ENCODE data around the gene PTDSS2. TPM values are rescaled to one million over a fixed set of nuclear protein-coding genes. Genes with fewer than 3 reads are reported as not detected.

Gene PTDSS2
- total RNA-seq, 1 donor from 2014 or later, result 33.9 TPM

GRCh38 chr11:452203-452744 is 2.2 kb downstream of the PTDSS2 start:
- Mint-ChIP-seq H3K27me3 (ENCODE audit: insufficient read depth) (no peaks in the 10 kb centered on the region), H3K4me1 (ENCODE audit: low read depth) (peaks cover 34% of the 10 kb centered on the region), H3K4me3 (peak overlapping the region; percentile 19), H3K27ac (no peak overlapping the region), H3K9me3 (no peaks in the 10 kb centered on the region), H3K36me3 (ENCODE audit: low read depth) (peaks cover 30% of the 10 kb centered on the region)
- no peak for DNase-seq (ENCODE audit: low spot score)
- intact Hi-C loops (cut with micrococcal nuclease), result no loop called here

GRCh38 chr11:452916-453527 is 2.9 kb downstream of the PTDSS2 start:
- no peak overlapping the region for H3K27ac Mint-ChIP-seq
- H3K9me3 Mint-ChIP-seq, result no peaks in the 10 kb centered on the region
- intact Hi-C loops (cut with micrococcal nuclease), result no loop called here
- no peaks in the 10 kb centered on the region for H3K27me3 Mint-ChIP-seq (ENCODE audit: insufficient read depth)
- H3K4me3 Mint-ChIP-seq, result peak overlapping the region; percentile 59
- no peak for DNase-seq (ENCODE audit: low spot score)
- peaks cover 39% of the 10 kb centered on the region for H3K4me1 Mint-ChIP-seq (ENCODE audit: low read depth)
- H3K36me3 Mint-ChIP-seq (ENCODE audit: low read depth), result peaks cover 31% of the 10 kb centered on the region

DNA sequence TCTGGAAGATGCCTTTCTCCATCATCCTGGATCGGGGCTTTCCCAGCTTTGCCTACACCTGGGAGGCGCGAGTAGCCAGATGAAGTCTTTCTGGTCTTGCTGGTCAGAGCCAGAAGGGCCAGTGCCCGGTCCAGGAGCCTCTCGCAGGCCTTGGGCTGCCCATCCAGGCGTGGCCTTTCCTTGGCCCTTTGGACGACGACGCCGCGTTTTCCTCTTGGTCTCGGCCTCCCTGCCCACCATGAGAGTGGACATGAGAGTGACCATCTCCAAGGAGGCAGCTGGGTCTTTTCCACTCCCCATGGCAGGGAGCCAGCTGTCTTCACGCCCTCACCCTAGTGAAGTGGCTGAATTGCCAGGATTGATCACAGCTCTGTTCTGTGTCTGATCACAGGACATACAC is 3.5 kb downstream of the PTDSS2 start:
- Mint-ChIP-seq H3K9me3 (no peaks in the 10 kb centered on the region), H3K36me3 (ENCODE audit: low read depth) (peaks cover 31% of the 10 kb centered on the region), H3K4me3 (no peak overlapping the region), H3K27me3 (ENCODE audit: insufficient read depth) (no peaks in the 10 kb centered on the region), H3K4me1 (ENCODE audit: low read depth) (peaks cover 38% of the 10 kb centered on the region), H3K27ac (no peak overlapping the region)
- intact Hi-C loops (cut with micrococcal nuclease), result no loop called here
- DNase-seq (ENCODE audit: low spot score), result no peak

DNA sequence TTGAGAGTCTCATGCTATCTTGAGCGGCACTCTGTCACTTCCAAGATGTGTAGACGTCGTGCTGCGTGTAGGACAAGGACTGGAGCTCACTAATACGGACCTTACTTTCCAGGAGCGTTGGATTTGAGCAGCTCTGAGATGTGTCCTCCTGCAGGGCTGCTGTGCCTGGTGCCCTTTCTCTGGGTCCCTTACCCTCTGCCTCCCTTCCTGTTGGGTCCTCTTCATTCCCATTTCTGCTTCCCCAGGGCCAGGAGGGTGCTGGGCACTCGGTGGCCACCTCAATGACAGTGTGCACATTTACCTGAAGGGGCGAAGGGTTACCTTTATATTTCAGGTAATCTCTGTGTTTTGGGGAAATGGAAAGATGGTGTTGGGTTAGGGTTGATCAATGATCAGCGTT is 4.0 kb downstream of the PTDSS2 start:
- no peak overlapping the region for H3K4me3 Mint-ChIP-seq
- H3K9me3 Mint-ChIP-seq, result no peaks in the 10 kb centered on the region
- peak overlapping the region; percentile 29 for H3K27ac Mint-ChIP-seq
- no peak for DNase-seq (ENCODE audit: low spot score)
- H3K27me3 Mint-ChIP-seq (ENCODE audit: insufficient read depth), result no peaks in the 10 kb centered on the region
- intact Hi-C loops (cut with micrococcal nuclease), result no loop called here
- H3K4me1 Mint-ChIP-seq (ENCODE audit: low read depth), result peaks cover 34% of the 10 kb centered on the region
- H3K36me3 Mint-ChIP-seq (ENCODE audit: low read depth), result peaks cover 31% of the 10 kb centered on the region

GRCh38 chr11:454801-455565 is 4.9 kb downstream of the PTDSS2 start:
- Mint-ChIP-seq H3K27me3 (ENCODE audit: insufficient read depth) (no peaks in the 10 kb centered on the region), H3K36me3 (ENCODE audit: low read depth) (peaks cover 31% of the 10 kb centered on the region)
- intact Hi-C loops (cut with micrococcal nuclease), result no loop called here

GRCh38 chr11:455566-456147 is 5.6 kb downstream of the PTDSS2 start:
- H3K27me3 Mint-ChIP-seq (ENCODE audit: insufficient read depth), result no peaks in the 10 kb centered on the region
- peaks cover 31% of the 10 kb centered on the region for H3K36me3 Mint-ChIP-seq (ENCODE audit: low read depth)
- peaks cover 34% of the 10 kb centered on the region for H3K4me1 Mint-ChIP-seq (ENCODE audit: low read depth)
- intact Hi-C loops (cut with micrococcal nuclease), result no loop called here
- H3K9me3 Mint-ChIP-seq, result no peaks in the 10 kb centered on the region
- H3K27ac Mint-ChIP-seq, result no peak overlapping the region
- DNase-seq (ENCODE audit: low spot score), result no peak
- H3K4me3 Mint-ChIP-seq, result no peak overlapping the region

More at GRCh38 chr11:454801-455565, 4.9 kb downstream of the PTDSS2 start:
- H3K27ac Mint-ChIP-seq, result no peak overlapping the region
- H3K4me3 Mint-ChIP-seq, result no peak overlapping the region
- H3K9me3 Mint-ChIP-seq, result no peaks in the 10 kb centered on the region
- peaks cover 34% of the 10 kb centered on the region for H3K4me1 Mint-ChIP-seq (ENCODE audit: low read depth)
- DNase-seq (ENCODE audit: low spot score), result no peak

GRCh38 chr11:456533-456932 is 6.5 kb downstream of the PTDSS2 start:
- peak; percentile 24 for DNase-seq (ENCODE audit: low spot score)
- H3K9me3 Mint-ChIP-seq, result no peaks in the 10 kb centered on the region
- H3K27me3 Mint-ChIP-seq (ENCODE audit: insufficient read depth), result no peaks in the 10 kb centered on the region
- peak overlapping the region; percentile 66 for H3K27ac Mint-ChIP-seq
- H3K4me3 Mint-ChIP-seq, result peak overlapping the region; percentile 34
- peaks cover 31% of the 10 kb centered on the region for H3K36me3 Mint-ChIP-seq (ENCODE audit: low read depth)
- H3K4me1 Mint-ChIP-seq (ENCODE audit: low read depth), result peaks cover 25% of the 10 kb centered on the region
- intact Hi-C loops (cut with micrococcal nuclease), result no loop called here

- Mint-ChIP-seq H3K9me3 (no peaks in the 10 kb centered on the region), H3K4me3 (peak overlapping the region; percentile 34), H3K27me3 (ENCODE audit: insufficient read depth) (no peaks in the 10 kb centered on the region), H3K36me3 (ENCODE audit: low read depth) (peaks cover 31% of the 10 kb centered on the region), H3K27ac (peak overlapping the region; percentile 66), H3K4me1 (ENCODE audit: low read depth) (peaks cover 23% of the 10 kb centered on the region)
- intact Hi-C loops (cut with micrococcal nuclease), result no loop called here
- DNase-seq (ENCODE audit: low spot score), result no peak
Measured at GRCh38 chr11:457111-457760, 7.2 kb downstream of the PTDSS2 start.

DNA sequence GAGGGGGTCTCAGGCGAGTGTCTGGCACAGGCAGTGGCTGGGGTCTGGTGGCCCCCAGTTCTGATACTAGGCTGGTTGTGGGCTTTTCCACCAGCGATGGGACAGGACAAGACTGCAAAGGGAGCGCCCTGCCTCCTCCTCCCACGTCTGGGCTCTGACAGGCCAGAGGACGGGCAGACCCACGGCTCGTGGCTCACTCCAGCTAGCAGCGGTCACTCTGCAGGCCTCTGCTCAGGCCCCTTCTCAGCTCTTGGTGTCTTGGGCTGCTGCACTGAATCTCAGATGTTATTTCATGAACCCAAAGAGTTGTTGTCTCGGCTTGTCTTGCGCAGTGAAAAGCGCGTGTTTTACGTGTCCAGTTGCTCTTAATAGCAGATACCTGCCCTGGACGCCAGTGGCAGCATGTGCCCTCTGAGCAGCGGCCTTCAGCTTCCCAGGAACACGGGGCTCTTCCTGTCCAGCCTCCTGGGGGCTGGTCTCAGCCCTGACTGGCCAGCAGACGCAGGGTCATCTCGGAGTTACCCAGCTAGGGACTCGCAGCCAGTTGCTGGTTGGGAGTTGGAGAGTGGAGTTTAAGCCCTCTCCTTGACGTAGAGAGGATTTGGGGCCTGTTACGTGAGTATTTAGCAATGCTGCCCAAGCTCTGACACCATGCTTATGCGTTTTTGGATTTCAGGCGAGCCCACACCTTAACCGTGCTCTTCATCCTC is 9.6 kb downstream of the PTDSS2 start:
- no peak overlapping the region for H3K27ac Mint-ChIP-seq
- peaks cover 23% of the 10 kb centered on the region for H3K4me1 Mint-ChIP-seq (ENCODE audit: low read depth)
- intact Hi-C loops (cut with micrococcal nuclease), result no loop called here
- no peak overlapping the region for H3K4me3 Mint-ChIP-seq
- no peak for DNase-seq (ENCODE audit: low spot score)
- peaks cover 19% of the 10 kb centered on the region for H3K36me3 Mint-ChIP-seq (ENCODE audit: low read depth)
- H3K9me3 Mint-ChIP-seq, result no peaks in the 10 kb centered on the region
- H3K27me3 Mint-ChIP-seq (ENCODE audit: insufficient read depth), result no peaks in the 10 kb centered on the region

GRCh38 chr11:460331-461199 is 10.5 kb downstream of the PTDSS2 start:
- Mint-ChIP-seq H3K9me3 (no peaks in the 10 kb centered on the region), H3K27me3 (ENCODE audit: insufficient read depth) (no peaks in the 10 kb centered on the region), H3K4me3 (no peak overlapping the region), H3K36me3 (ENCODE audit: low read depth) (peaks cover 14% of the 10 kb centered on the region), H3K4me1 (ENCODE audit: low read depth) (peaks cover 22% of the 10 kb centered on the region), H3K27ac (no peak overlapping the region)
- intact Hi-C loops (cut with micrococcal nuclease), result no loop called here
- no peak for DNase-seq (ENCODE audit: low spot score)

DNA sequence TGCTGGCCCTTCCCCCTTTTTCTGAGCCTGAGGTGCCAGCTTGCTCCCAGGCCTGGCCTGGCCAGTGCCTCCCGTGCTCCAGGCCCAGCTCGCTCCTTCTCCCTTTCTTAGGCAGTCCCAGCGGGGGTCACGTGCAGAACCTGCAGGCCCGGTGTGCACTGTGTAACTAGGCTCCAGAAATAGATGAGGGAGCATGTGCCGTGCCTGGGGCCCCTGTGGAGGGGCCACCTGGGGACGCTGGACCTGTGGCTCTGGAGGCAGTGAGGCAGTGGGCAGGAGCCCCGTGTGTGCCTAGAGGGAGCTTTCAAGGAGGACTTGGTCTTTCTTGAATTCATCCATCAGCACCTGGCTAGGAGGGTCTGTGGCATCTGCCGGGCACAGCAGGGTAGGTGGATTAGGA is 11.5 kb downstream of the PTDSS2 start:
- peaks cover 11% of the 10 kb centered on the region for H3K4me1 Mint-ChIP-seq (ENCODE audit: low read depth)
- intact Hi-C loops (cut with micrococcal nuclease), result no loop called here
- H3K36me3 Mint-ChIP-seq (ENCODE audit: low read depth), result peaks cover 14% of the 10 kb centered on the region
- no peaks in the 10 kb centered on the region for H3K27me3 Mint-ChIP-seq (ENCODE audit: insufficient read depth)
- H3K27ac Mint-ChIP-seq, result no peak overlapping the region
- no peaks in the 10 kb centered on the region for H3K9me3 Mint-ChIP-seq
- no peak for DNase-seq (ENCODE audit: low spot score)
- H3K4me3 Mint-ChIP-seq, result no peak overlapping the region
